GM12878 (cell line): ENCODE measurements around the gene YIPF4. TPM values are rescaled to one million over a fixed set of nuclear protein-coding genes. Genes with fewer than 3 reads are reported as not detected.

Source experiments
- ATAC-seq: fragments of 200-7000 bp; cut with Tn5 transposase; 3 replicates; pipeline ENCODE4 v1.9.1; 2020; ENCODE audit warnings: mild to moderate bottlenecking, moderate library complexity
- BruUV-seq: library from RNA; stranded (reverse); fragments of 400-500 nt; replicated peaks from 2 replicates; lab custom pipeline; 2021; lab: Mats Ljungman, UMichigan
- CTCF ChIA-PET: fragments of 300-600 bp; sonication (Branson Sonifier 250); formaldehyde crosslinking; extraction: SDS; loops from one replicate; lab custom pipeline; 2021; ENCODE audit warnings: inconsistent platforms; lab: Yijun Ruan, JAX
- POLR2A ChIA-PET: fragments of 350-600 bp; formaldehyde crosslinking; extraction: SDS; loops from one replicate; lab custom pipeline; 2021; ENCODE audit warnings: inconsistent platforms; lab: Charles Lee
- RAD21 ChIA-PET: fragments of 300-600 bp; sonication (Branson Sonifier 250); formaldehyde crosslinking; loops from one replicate; lab custom pipeline; 2023; ENCODE audit warnings: antibody characterized with exemption; ENCODE audit not compliant: unreplicated experiment; lab: Charles Lee
- SMC1A ChIA-PET: fragments of 300-600 bp; sonication (Branson Sonifier 250); formaldehyde crosslinking; loops from one replicate; lab custom pipeline; 2023; ENCODE audit not compliant: unreplicated experiment, uncharacterized antibody; lab: Charles Lee
- DNase-seq: peaks from one replicate; pipeline ENCODE4 v3.0.0-alpha.2; 2011; ENCODE audit warnings: low read depth, low spot score
- FAIRE-seq: peaks from 3 replicates; lab custom pipeline; 2011; peaks lifted over from hg19 to GRCh38; lab: Jason Lieb, UNC
- H2AFZ ChIP-seq: 2 replicates; pipeline ENCODE4 v1.6.0; 2011; ENCODE audit warnings: low read depth, low read length, control low read depth; ENCODE audit not compliant: control insufficient read depth
- H3K27ac ChIP-seq: 2 replicates; pipeline ENCODE4 v1.5.1; 2011; ENCODE audit warnings: control low read depth; ENCODE audit not compliant: control insufficient read depth, insufficient read depth
- H3K27me3 ChIP-seq, 2 experiments: replicated peaks in 1 of 2; 2 replicates each; pipeline versions ENCODE4 v1.6.0 to v1.6.1; 2011; ENCODE audit warnings: low read length in 1 of 2; ENCODE audit not compliant: control insufficient read depth in 2 of 2, insufficient read depth in 2 of 2
- H3K36me3 ChIP-seq, 2 experiments: 2 replicates each; pipeline ENCODE4 v1.5.1; 2011; ENCODE audit warnings: low read length in 1 of 2; ENCODE audit not compliant: control insufficient read depth in 2 of 2, insufficient read depth in 2 of 2
- H3K4me1 ChIP-seq: 2 replicates; pipeline ENCODE4 v1.6.1; 2011; ENCODE audit warnings: mild to moderate bottlenecking, low read length, moderate library complexity, mixed read lengths; ENCODE audit not compliant: control insufficient read depth, insufficient read depth
- H3K4me2 ChIP-seq: 2 replicates; pipeline ENCODE4 v1.6.0; 2011; ENCODE audit warnings: control low read depth; ENCODE audit not compliant: control insufficient read depth, insufficient read depth
- H3K4me3 ChIP-seq: fragments of 200-600 bp; sonication (generic); 2 replicates; pipeline ENCODE4 v1.5.1; 2016
- H3K79me2 ChIP-seq: 2 replicates; pipeline ENCODE4 v1.6.0; 2011; ENCODE audit warnings: low read length; ENCODE audit not compliant: control insufficient read depth, insufficient read depth
- H3K9ac ChIP-seq: 2 replicates; pipeline ENCODE4 v1.8.0; 2011; ENCODE audit warnings: low read length, control low read depth, mixed read lengths; ENCODE audit not compliant: control insufficient read depth, insufficient read depth
- H3K9me3 ChIP-seq: replicated peaks from 3 replicates; pipeline ENCODE4 v1.5.1; 2011; ENCODE audit warnings: mild to moderate bottlenecking, low read length; ENCODE audit not compliant: control insufficient read depth, insufficient read depth
- H4K20me1 ChIP-seq: 2 replicates; pipeline ENCODE4 v1.6.0; 2011; ENCODE audit not compliant: control insufficient read depth, insufficient read depth
- HDAC2 ChIP-seq: fragments of 200-600 bp; sonication (generic); IDR thresholded peaks from 2 replicates; pipeline ENCODE4 v1.6.1; 2017
- MTA3 ChIP-seq: IDR thresholded peaks from 2 replicates; pipeline ENCODE4 v1.6.1; 2012; ENCODE audit warnings: low read length, inconsistent platforms, borderline replicate concordance
- TAF1 ChIP-seq: IDR thresholded peaks from 2 replicates; pipeline ENCODE4 v1.6.1; 2011; ENCODE audit warnings: mild to moderate bottlenecking, low read depth, low read length, borderline replicate concordance
- TCF12 ChIP-seq: IDR thresholded peaks from 2 replicates; pipeline ENCODE4 v1.6.1; 2011; ENCODE audit warnings: low read depth, mild to moderate bottlenecking, low read length
- YBX1 ChIP-seq: fragments of 450-650 bp; IDR thresholded peaks from 2 replicates; pipeline ENCODE4 v1.6.1; 2016; ENCODE audit warnings: antibody characterized with exemption
- WGBS: methylation state at CpG from one replicate; pipeline ENCODE4 v1.1.6; 2016; ENCODE audit warnings: low lambda C conversion rate; ENCODE audit not compliant: insufficient replicate concordance, insufficient coverage; ENCODE audit errors: missing lambda C conversion rate; 5-methylcytosine and 5-hydroxymethylcytosine counted together
- in situ Hi-C: fragments of 300-500 bp; cut with MboI; formaldehyde crosslinking; loops from 9 replicates; pipeline ENCODE4 v1.14.3; 2018; ENCODE audit warnings: mixed read lengths
- intact Hi-C: fragments of 100-400 bp; cut with micrococcal nuclease; formaldehyde crosslinking; loops from one replicate; pipeline ENCODE4 v1.14.2; 2022; ENCODE audit not compliant: unreplicated experiment
- polyA plus RNA-seq, 11 experiments: library from polyadenylated mRNA; depleted of rRNA in 4 of 11; unstranded in 6 of 11; stranded (reverse) in 5 of 11; fragments of >200 nt; fragmentation: Nextera tagmentation in 4 of 11; fragmentation: Illumina TruSeq in 1 of 11; extraction: Ambion mirVana in 4 of 11; extraction: Trizol in 1 of 11; gene quantifications; 1 replicate in 1 of 11; 2 replicates in 10 of 11; pipeline versions ENCODE4 v1.2.1 to v1.2.3, GENCODE V29; 2011 to 2016; ENCODE audit warnings: inconsistent platforms in 2 of 11, missing spikeins in 2 of 11, low read depth in 1 of 11
- total RNA-seq, 4 experiments: library from RNA; depleted of rRNA in 3 of 4; stranded (reverse); fragments of >200 nt in 3 of 4; fragmentation: Illumina TruSeq in 1 of 4; extraction: Trizol in 1 of 4; gene quantifications; 2 replicates each; pipeline versions ENCODE4 v1.2.1 to v1.2.3, GENCODE V29; 2013 to 2021
- TF ChIP-seq, protein P1 (sequence below): IDR thresholded peaks from 2 replicates; pipeline ENCODE4 v1.6.1; 2012; ENCODE audit warnings: improper control_type of control experiment, low read depth, low read length; ENCODE audit not compliant: insufficient replicate concordance

YIPF4 gene
- total and polyA plus RNA-seq, 10 of the 15 experiments (the other 5 are each of a cell fraction or from before 2014, with no cell fraction given) = 2.8 to 60.4 (median 11.1) TPM

DNA sequence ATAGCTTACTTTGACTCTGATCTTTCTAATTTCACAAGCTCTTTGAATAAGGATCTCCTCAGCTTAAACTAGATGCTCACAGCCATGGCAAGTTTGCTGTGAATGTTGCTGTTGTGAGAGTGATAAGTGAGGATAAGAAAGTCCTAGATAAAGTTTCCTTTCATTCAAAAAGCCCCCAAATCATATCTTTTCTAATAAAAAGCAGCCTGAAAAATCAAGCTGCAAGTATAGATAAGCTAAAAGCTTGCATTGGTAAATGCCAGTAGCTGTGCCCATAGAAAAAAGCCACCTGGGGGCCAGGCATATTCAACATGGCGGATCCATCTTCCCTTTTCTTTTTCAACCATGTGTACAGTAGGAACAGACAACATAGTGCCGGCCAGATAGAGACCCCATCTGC, 17.3 kb upstream of the YIPF4 start:
- ChIA-PET POLR2A (interaction anchor here (0.8 kb wide), 1 partner anchor 19 kb away, joined by 5 read pairs; no protein-coding TSS in a partner anchor), CTCF (interaction anchor here (0.7 kb wide), 1 partner anchor 58 kb away, joined by 3 read pairs; no protein-coding TSS in a partner anchor), RAD21 (interaction anchor here (0.7 kb wide), 1 partner anchor 38 kb away, joined by 5 read pairs; no protein-coding TSS in a partner anchor), SMC1A (no interaction called here)
- intact Hi-C loops = no loop called here
- no peaks in the 10 kb centered on the region for H3K36me3 ChIP-seq
- no peak for TF ChIP-seq TCF12
- no peak for TF ChIP-seq TAF1
- TF ChIP-seq YBX1 = no peak
- TF ChIP-seq MTA3 = no peak
- TF ChIP-seq HDAC2 = no peak
- TF ChIP-seq, protein P1, sequence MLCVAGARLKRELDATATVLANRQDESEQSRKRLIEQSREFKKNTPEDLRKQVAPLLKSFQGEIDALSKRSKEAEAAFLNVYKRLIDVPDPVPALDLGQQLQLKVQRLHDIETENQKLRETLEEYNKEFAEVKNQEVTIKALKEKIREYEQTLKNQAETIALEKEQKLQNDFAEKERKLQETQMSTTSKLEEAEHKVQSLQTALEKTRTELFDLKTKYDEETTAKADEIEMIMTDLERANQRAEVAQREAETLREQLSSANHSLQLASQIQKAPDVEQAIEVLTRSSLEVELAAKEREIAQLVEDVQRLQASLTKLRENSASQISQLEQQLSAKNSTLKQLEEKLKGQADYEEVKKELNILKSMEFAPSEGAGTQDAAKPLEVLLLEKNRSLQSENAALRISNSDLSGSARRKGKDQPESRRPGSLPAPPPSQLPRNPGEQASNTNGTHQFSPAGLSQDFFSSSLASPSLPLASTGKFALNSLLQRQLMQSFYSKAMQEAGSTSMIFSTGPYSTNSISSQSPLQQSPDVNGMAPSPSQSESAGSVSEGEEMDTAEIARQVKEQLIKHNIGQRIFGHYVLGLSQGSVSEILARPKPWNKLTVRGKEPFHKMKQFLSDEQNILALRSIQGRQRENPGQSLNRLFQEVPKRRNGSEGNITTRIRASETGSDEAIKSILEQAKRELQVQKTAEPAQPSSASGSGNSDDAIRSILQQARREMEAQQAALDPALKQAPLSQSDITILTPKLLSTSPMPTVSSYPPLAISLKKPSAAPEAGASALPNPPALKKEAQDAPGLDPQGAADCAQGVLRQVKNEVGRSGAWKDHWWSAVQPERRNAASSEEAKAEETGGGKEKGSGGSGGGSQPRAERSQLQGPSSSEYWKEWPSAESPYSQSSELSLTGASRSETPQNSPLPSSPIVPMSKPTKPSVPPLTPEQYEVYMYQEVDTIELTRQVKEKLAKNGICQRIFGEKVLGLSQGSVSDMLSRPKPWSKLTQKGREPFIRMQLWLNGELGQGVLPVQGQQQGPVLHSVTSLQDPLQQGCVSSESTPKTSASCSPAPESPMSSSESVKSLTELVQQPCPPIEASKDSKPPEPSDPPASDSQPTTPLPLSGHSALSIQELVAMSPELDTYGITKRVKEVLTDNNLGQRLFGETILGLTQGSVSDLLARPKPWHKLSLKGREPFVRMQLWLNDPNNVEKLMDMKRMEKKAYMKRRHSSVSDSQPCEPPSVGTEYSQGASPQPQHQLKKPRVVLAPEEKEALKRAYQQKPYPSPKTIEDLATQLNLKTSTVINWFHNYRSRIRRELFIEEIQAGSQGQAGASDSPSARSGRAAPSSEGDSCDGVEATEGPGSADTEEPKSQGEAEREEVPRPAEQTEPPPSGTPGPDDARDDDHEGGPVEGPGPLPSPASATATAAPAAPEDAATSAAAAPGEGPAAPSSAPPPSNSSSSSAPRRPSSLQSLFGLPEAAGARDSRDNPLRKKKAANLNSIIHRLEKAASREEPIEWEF = no peak
- in situ Hi-C loops = no loop called here
- H3K79me2 ChIP-seq = no peaks in the 10 kb centered on the region
- no peak overlapping the region for H2AFZ ChIP-seq
- no peak overlapping the region for H3K27ac ChIP-seq
- no peak for ATAC-seq
- no peaks in the 10 kb centered on the region for H3K9me3 ChIP-seq
- no peak overlapping the region for H3K4me3 ChIP-seq
- no peaks in the 10 kb centered on the region for H3K27me3 ChIP-seq
- FAIRE-seq = no peak
- BruUV-seq = no TSS peak
- 88% methylated on average over 2 of the region's 2 CpGs for WGBS
- no peak overlapping the region for H3K9ac ChIP-seq
- H4K20me1 ChIP-seq = no peaks in the 10 kb centered on the region
- no peak for DNase-seq
- no peak overlapping the region for H3K4me2 ChIP-seq
- H3K4me1 ChIP-seq = 0 out of 2 replicates have a peak, but pooled peaks cover 6% of the 10 kb centered on the region
